Skeletal muscle satellite cell (primary cell): ENCODE data around the gene HIPK4.

Source experiments
- H3K27me3 ChIP-seq: 2 replicates; pipeline ENCODE4 v1.7.0; 2013; ENCODE audit warnings: low read length; ENCODE audit not compliant: control insufficient read depth, insufficient read depth
- H3K36me3 ChIP-seq: 2 replicates; pipeline ENCODE4 v1.7.0; 2013; ENCODE audit warnings: mild to moderate bottlenecking, control low read depth, low read length; ENCODE audit not compliant: insufficient read depth
- H3K4me1 ChIP-seq: 2 replicates; pipeline ENCODE4 v1.7.0; 2013; ENCODE audit warnings: low read length; ENCODE audit not compliant: control insufficient read depth, insufficient read depth
- H3K4me2 ChIP-seq: 2 replicates; pipeline ENCODE4 v1.7.0; 2013; ENCODE audit warnings: mild to moderate bottlenecking, low read length
- H3K4me3 ChIP-seq: 2 replicates; pipeline ENCODE4 v1.7.0; 2013; ENCODE audit warnings: low read length
- H3K9ac ChIP-seq: 2 replicates; pipeline ENCODE4 v1.7.0; 2013; ENCODE audit warnings: mild to moderate bottlenecking, low read depth, low read length, moderate library complexity
- H3K9me3 ChIP-seq: replicated peaks from 2 replicates; pipeline ENCODE4 v1.7.0; 2013; ENCODE audit warnings: mild to moderate bottlenecking, control low read depth, low read length

HIPK4 gene

GRCh38 chr19:40357640-40358039 lies 32.3 kb downstream of the HIPK4 start:
- Histone ChIP-seq H3K4me1 (no peaks in the 10 kb centered on the region), H3K4me2 (no peak overlapping the region), H3K36me3 (peaks cover 9% of the 10 kb centered on the region), H3K4me3 (no peak overlapping the region), H3K27me3 (no peaks in the 10 kb centered on the region), H3K9ac (no peak overlapping the region), H3K9me3 (no peaks in the 10 kb centered on the region)

DNA sequence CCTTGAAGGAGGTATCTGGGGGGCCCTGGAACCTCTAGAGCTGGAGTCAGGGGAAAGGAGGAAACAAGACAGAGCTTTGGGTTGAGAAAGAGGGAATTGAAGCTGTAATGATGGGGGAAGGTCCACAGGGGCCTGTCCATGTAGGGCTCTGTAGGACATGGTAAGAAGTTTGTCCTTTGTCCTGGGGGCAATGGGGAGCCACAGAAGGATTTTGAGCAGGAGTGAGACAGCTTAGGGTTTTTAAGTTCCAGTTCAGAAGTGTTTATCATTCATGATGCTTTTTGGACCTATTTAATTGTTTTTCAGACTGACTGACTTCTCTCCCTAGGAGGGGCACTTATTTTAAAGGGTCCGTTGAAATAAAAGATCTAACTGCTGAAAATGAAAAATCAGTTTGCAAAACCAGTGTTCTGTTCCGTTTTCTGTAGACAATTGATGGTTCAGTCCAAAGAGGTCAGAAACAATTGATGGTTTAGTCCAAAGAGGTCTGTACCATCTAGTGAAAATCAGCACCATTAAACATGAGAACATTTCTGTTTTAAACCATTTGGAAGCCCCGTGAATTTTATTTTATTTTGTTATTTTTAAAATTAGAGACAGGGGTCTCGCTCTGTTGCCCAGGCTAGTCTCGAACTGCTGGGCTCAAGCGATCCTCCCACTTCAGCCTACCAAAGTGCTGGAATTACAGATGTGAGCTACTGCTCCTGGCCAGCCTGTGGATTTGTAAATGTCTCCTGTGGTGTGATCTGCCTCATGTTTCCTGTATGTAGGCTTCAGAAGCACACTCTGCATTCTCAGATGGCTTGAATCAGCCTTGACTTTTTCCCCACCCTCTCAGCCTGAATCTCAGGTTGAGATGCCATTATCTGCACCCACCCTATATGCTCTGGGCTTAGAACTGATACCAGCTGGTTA lies 33.0 kb downstream of the HIPK4 start:
- Histone ChIP-seq H3K4me1 (no peaks in the 10 kb centered on the region), H3K4me3 (no peak overlapping the region), H3K36me3 (peaks cover 9% of the 10 kb centered on the region), H3K9ac (no peak overlapping the region), H3K4me2 (no peak overlapping the region), H3K27me3 (no peaks in the 10 kb centered on the region), H3K9me3 (no peaks in the 10 kb centered on the region)

DNA sequence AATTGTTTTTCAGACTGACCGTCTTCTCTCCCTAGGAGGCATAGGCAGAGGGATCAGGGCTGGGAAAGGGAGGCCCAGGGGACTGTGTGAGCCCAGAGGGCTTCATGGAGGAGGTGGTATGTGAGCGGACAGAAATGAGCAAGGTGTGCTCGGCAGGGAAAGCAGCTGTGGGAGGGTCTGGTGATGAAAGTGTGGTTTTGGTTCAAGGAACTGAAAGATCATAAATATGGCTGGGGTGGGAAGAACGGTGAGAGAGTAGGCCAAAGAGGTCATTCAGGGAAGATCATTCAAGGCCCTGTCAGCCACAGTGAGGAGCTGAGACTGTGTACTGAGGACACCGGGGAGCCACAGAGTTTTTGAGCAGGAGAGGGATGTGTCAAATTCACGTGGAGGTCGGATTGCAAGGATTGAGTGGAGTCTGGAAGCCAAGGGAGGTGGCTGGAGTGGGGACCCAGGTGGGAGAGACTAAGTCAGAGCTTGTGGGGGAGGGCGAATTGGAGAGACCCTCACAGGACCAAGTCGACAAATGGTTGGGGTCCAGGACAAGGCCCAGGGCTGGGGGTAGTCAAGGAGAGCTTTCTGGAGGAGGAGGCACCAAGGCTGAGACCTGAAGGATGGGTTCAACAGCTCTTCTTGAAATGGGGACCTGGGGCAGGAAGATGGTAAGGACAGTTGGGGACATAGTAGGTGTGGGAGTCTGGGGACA lies 33.9 kb downstream of the HIPK4 start:
- no peak overlapping the region for H3K9ac ChIP-seq

GRCh38 chr19:40348961-40349507 lies 40.9 kb downstream of the HIPK4 start:
- no peaks in the 10 kb centered on the region for H3K9me3 ChIP-seq
- H3K4me3 ChIP-seq, result peak overlapping the region; percentile 76
- H3K4me2 ChIP-seq, result peak overlapping the region; percentile 86
- peaks cover 5% of the 10 kb centered on the region for H3K36me3 ChIP-seq
- H3K27me3 ChIP-seq, result no peaks in the 10 kb centered on the region
- H3K9ac ChIP-seq, result peak overlapping the region; percentile 77
- no peaks in the 10 kb centered on the region for H3K4me1 ChIP-seq

More for the DNA sequence above, 33.9 kb downstream of the HIPK4 start:
- peaks cover 9% of the 10 kb centered on the region for H3K36me3 ChIP-seq
- no peaks in the 10 kb centered on the region for H3K4me1 ChIP-seq
- no peaks in the 10 kb centered on the region for H3K9me3 ChIP-seq
- H3K4me3 ChIP-seq, result no peak overlapping the region
- no peak overlapping the region for H3K4me2 ChIP-seq
- no peaks in the 10 kb centered on the region for H3K27me3 ChIP-seq

GRCh38 chr19:40348125-40348913 lies 41.7 kb downstream of the HIPK4 start, which contains the start of the genes C19orf47 and PLD3:
TSS of gene C19orf47 (minus strand) at chr19:40348397. CDS start at chr19:40341857, 6,540 bp downstream.
TSS of gene PLD3 (plus strand) at chr19:40348695. CDS start at chr19:40366484, 17,789 bp downstream.
- peak within 1 kb of the TSS; percentile 88 for H3K4me3 ChIP-seq
- no peaks in the 10 kb centered on the region for H3K27me3 ChIP-seq
- peaks cover 5% of the 10 kb centered on the region for H3K36me3 ChIP-seq
- no peaks in the 10 kb centered on the region for H3K4me1 ChIP-seq
- H3K4me2 ChIP-seq, result peak within 1 kb of the TSS; percentile 94
- peak within 1 kb of the TSS; percentile 89 for H3K9ac ChIP-seq
- H3K9me3 ChIP-seq, result no peaks in the 10 kb centered on the region

DNA sequence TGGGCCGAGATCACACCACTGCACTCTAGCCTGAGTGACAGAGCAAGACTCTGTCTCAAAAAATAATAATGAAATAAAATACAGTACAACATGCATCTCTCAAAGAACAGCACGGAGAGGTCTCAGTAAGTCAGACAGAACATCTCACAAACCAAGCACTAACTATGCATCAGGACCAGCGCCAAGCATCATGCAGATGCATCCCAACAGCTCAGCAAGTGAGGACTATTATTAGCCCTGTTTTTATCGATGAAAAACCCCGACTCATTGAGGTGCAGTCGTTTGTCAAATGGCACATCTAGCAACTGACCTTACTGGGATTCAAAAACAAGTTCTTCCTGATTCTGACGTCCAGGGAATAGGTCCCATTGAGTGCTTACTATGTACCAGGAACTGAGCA lies 45.6 kb downstream of the HIPK4 start:
- Histone ChIP-seq H3K36me3 (peaks cover 9% of the 10 kb centered on the region), H3K9me3 (no peaks in the 10 kb centered on the region), H3K9ac (no peak overlapping the region), H3K4me2 (no peak overlapping the region), H3K4me1 (peaks cover 18% of the 10 kb centered on the region), H3K27me3 (no peaks in the 10 kb centered on the region), H3K4me3 (no peak overlapping the region)

GRCh38 chr19:40342644-40343311 lies 47.2 kb downstream of the HIPK4 start:
- H3K4me3 ChIP-seq, result no peak overlapping the region
- H3K4me2 ChIP-seq, result no peak overlapping the region
- H3K9ac ChIP-seq, result peak overlapping the region; percentile 79
- peaks cover 18% of the 10 kb centered on the region for H3K4me1 ChIP-seq
- no peaks in the 10 kb centered on the region for H3K27me3 ChIP-seq
- H3K36me3 ChIP-seq, result peaks cover 16% of the 10 kb centered on the region
- H3K9me3 ChIP-seq, result no peaks in the 10 kb centered on the region

DNA sequence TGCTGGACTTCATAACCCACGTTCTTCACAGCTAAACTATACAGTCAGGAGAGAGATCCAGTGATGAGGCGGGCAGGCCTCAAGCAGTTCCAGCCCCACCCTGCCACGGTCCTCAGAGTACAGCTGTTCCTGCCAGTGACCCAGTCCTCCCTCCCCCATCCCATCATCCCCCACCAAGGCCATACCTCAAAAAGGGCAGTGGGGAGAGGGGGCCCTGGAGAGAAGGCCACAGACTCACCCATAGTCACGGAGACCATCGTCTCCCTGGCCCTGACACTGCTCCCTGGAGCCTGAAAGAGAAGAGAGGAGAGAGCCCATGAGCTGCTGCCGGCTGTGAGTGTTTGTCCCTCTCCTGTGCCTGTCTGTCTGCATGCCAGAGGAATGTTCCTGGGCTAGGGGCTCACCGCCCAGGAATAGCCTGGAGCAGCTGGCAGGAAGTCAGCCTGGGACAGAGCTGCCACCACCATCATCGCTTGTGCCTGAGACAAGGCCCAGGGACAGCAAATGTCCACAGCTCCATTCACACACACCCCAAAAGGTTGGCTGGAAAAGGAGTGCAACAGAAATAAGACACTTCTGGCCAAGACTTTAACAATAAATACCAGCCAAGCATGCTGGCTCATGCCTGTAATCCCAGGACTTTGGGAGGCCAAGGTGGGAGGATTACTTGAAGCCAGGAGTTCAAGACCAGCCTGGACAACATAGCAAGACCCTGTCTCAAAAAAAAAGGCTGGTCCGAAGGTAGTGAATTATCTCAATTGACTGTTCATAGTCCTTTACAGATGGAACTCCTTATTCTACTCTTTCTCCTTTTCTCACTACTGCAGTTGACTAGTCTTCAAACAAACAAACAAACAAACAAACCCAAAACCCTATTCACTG lies 48.1 kb downstream of the HIPK4 start:
- peak overlapping the region; percentile 41 for H3K4me3 ChIP-seq
- no peaks in the 10 kb centered on the region for H3K27me3 ChIP-seq
- H3K9ac ChIP-seq, result peak overlapping the region; percentile 79
- H3K36me3 ChIP-seq, result peaks cover 16% of the 10 kb centered on the region
- H3K9me3 ChIP-seq, result no peaks in the 10 kb centered on the region
- H3K4me1 ChIP-seq, result peaks cover 18% of the 10 kb centered on the region
- H3K4me2 ChIP-seq, result peak overlapping the region; percentile 62

- no peak overlapping the region for H3K9ac ChIP-seq
- no peak overlapping the region for H3K4me2 ChIP-seq
- H3K4me3 ChIP-seq, result no peak overlapping the region
- peaks cover 18% of the 10 kb centered on the region for H3K4me1 ChIP-seq
- peaks cover 21% of the 10 kb centered on the region for H3K36me3 ChIP-seq
- H3K27me3 ChIP-seq, result no peaks in the 10 kb centered on the region
- H3K9me3 ChIP-seq, result no peaks in the 10 kb centered on the region
These were observed 50.8 kb downstream of the HIPK4 start for GRCh38 chr19:40339018-40339728.
